SIG-M5 treated with dmso at 0.1 percent for 504 hours (cell line): Measurements from ENCODE around the gene PDX1.

ENCODE experiments used
- DNase-seq: peaks from one replicate; lab custom pipeline; 2025; ENCODE audit not compliant: unreplicated experiment; lab: John Stamatoyannopoulos, UW

The PDX1 gene

DNA sequence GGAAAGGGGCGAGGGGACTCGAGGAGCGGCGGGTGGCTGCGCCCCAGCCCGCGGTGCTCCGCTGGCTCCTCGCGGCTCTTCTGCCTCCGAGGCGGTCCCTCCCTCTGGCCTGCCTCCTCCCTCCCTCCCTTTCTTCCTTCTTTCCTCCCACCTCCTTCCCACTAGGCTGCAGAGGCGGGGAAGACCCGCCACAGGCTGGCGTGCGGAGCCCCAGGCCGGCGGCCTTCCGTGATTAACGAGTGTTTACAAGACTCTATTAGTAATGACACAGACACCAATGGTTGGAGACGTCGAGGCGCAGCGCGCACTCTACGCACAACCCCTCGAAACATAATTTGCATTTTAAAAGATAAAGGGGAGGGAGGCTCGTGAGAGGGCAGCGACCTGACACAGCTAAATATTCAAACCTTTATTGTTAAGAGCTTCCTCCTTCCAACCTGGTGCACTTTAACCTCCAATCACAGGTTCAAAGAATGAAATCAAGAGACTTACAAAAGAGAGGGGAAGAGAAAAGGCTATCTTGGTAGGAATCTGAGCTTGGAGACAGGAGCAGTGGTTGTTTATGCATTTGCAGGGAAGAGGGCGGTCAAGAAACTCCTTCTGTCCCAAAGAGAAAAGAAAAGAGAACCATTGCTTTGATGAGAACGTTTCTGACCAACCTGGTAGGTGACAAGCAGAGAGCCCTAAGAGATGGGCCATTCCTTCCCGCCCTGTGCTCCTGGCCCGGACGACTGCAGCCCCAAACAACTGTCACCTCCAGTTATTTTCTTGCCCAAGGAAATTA is 49.5 kb downstream of the PDX1 start, which contains the start of gene CDX2:
Gene CDX2 (minus strand): TSS at position 234 of the 784 bp plus-strand sequence. CDS start 309 bp downstream, outside the sequence.
- DNase-seq, result no peak

DNA sequence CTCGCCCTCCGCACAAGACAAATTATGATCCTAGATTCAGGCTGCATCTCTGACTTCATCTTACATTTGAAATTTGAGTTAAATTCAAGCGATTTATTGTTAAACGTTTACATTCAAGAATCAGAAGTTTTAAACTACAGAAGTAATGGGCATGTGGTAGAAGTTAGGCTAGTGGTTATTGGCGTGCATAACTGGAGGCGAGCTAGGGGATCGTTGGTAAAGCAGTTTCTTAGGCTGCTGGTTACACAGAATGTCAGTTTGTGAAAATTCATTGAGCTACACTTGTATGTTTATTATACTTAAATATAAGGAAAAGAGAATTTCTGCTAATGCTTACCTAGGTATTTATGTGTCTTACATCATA is 50.0 kb downstream of the PDX1 start:
- DNase-seq, result no peak

DNA sequence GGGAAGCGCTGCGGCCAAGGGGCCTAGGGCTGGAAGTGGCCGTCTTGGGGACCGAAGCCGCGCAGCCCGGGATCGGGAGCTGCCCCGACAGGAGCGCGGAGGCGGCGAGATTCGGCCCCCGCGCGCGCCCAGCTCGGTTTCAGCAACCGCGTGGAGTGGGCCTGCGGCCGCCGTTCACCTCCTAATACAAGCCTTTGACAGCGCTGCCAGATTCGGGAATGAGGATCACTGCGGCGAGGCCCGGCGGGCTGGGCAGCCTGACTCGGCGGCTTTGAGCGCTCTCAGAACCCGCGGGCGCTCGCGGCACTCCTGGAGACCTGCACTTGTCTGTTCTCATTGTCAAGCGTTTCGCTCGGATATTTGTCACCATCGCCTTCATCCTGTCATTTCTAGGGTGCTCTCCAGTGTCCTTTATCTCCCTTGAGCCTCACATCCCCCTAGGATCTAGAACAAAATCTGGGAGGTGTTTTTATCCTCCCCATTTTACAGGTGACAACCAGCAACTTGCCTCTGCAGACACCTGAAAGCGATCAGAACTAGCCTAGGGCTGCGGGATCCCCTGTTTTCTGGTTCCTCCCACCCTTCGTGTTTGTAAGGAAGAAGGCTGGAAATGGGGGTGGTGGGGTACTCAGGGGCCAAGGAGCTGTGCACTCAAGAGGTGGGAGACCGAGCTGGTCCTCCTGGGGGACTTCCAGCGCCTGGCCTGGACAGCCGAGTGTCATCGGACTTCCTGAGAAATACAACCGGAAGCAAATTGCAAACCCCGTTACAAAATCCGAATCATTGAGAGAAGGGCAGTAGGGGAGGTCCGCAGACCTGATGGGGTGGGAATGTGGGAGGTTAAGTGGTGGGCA is 50.8 kb downstream of the PDX1 start:
- no peak for DNase-seq

DNA sequence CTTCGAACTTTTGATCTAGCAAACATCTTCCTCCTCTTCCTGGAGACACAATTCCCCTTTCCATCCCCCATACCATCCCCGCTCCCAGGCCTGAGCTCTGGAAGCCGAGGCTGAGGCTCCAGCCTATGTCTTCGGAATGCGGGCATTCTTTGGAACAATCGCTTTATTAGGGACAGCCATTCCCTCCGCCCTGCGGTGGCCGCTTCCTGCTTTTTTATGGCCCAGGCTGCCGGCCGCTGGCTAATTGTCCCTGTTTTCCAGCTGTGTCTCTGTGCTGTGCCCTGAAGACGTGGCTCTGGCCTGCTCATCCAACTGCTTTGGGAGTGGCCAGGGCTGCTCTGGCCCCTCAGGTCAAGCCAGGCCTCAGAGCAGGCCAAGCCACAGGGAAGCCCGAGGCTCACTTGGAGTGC is 51.4 kb downstream of the PDX1 start:
- no peak for DNase-seq

DNA sequence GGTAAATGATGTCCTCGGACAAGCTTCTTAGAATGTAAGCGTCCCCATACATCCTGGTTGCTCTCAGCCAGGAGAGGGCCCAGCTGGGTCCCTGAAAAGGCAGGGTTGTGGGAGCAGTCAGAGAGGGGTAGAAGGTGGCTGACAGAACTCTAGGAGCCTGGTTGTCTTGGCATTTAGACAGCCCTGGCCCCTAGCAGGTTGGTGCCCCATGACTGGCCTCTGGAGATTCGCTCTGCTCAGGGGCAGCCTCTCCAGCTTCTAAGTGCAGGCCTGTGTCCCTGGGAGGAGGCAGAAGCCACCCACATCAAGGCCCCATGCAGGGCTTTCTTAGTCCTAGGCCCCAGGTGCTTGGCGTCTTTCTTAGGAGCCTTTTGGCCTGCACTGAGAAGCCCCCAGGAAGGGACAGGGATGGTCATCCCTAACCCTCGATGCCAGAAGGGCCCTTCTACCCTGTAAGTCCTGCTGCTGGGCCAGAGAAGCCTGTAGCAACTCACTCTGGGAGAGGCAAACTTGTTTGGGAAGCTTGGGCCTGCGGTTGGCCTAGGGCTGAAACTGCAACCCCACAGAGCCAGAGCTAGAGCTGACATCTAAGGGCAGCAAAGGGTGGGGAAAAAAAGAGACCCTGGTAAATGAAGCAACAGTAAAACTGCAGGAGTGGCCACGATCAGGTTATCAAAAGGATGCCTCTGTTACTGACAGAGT is 52.1 kb downstream of the PDX1 start:
- no peak for DNase-seq

DNA sequence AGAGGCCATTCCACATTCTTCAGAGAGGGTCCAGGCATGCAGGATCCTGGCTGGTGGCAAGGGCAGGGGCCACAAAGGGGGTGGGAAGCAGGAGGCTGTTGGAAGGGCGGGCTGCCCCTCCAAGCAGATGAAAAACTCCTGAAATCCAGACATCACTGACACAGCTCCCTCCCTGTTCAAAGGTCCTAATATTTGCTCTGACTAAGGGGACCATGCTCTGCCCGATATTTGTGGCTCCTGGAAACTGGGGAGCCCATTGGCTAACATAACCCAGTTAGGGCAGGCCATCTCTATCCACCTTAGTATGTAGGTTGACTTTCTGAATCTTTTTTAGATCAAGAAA is 52.6 kb downstream of the PDX1 start:
- no peak for DNase-seq

DNA sequence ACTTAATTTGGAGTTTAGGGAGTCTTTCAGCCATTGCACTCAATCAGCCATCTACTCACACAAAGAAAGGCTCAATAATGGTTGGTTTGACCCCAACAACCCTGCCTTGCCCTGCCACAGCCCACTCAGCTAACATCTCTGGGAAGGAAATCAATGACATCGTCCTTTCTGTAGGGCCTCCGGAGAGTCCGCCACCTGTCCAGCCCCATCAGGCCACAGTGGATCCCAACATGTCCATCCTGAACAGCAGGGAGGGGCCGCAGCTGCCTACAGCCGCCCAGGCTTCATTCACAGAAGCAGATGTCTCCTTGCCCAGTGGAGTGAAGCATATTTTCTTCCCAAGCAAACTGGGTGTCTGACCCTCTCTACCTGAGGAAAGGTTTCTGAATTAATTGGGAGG is 53.5 kb downstream of the PDX1 start:
- DNase-seq, result no peak

DNA sequence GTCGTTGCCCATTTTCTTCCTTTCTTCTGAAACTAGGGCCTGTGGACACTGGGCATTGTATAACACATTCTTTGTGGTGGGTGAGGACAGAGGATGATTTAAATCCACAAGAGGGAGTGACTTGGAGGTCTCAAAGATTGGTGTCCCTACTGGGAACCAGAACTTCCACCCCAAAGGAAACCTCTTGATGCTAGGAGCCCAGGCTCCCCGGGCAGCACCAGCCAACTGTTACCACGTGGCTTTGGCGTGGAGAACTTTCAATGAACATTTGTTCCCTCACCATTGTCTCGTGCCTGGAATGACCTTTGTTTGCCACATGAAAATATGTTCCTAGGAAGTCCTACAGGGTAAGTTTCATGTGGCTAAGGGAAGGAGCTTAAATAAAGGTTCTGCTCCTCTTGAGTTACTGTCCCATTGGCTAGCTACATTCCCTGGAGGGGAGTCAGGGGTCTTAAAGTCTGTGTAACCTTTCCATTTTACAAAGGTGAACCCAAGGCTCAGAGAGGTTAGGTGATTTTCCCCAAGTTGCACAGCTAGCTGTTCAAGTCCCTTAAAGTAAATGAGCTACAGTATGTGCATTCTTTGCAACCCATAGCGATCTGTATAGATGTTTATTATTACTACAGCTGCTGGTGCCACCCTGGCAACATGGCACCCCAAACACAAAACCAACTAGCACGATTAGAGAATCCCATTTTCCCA is 54.3 kb downstream of the PDX1 start:
- DNase-seq, result no peak
